ENCODE results near the gene SULT2A1. TPM values are rescaled to one million over a fixed set of nuclear protein-coding genes. Genes with fewer than 3 reads are reported as not detected.

SULT2A1 gene
- total RNA-seq, 1 donor from 2014 or later: not detected

DNA sequence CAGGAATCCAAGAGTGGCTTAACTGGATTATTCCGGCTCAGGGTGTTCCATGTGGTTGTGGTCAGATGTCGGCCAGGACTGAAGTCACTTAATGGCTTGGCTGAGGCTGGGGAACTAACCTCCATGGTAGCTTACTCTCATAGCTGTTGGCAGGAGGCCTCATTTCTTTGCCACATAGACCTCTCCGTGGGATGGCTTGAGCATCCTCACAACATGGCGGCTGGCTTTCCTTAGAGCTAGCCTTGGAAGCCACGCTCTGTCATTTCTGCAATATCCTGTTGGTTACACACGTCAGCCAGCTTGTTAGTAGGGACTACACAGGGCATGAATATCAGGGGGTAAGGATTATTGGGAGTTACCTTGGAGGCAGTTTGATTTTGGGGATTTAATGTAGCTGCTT lies 59.3 kb downstream of the SULT2A1 start:
- Histone ChIP-seq H3K4me3 (no peak overlapping the region), H3K4me1 (no peaks in the 10 kb centered on the region), H3K9me3 (no peaks in the 10 kb centered on the region), H3K36me3 (no peaks in the 10 kb centered on the region), H3K27ac (no peak overlapping the region), H3K27me3 (peaks cover 7% of the 10 kb centered on the region)
- no peak for ATAC-seq
- intact Hi-C loops (cut with DNase I): no loop called here
- no peak for DNase-seq
- TF ChIP-seq CTCF (IDR thresholded peaks at IDR 0.05): no peak

DNA sequence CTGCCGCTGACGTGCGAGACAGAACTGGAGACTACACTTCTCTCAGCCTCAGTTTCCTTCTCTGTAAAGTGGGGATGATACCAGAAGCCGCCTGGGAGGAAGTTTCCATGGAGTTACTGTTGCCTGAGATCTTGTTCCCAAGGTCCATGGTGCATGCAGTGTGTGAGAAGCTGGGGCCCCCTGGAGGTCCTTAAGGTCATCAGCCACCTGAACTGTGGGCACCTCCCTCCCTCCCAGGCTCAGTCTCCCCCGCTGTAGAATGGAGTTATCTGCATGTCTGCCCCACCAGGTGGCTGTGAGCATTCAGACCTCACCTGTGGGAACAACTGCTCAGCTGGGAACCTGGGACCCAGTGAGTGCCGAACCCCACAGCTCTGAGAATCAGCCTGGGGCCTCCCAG lies 61.7 kb downstream of the SULT2A1 start:
- peaks cover 16% of the 10 kb centered on the region for H3K27me3 ChIP-seq
- DNase-seq: no peak

DNA sequence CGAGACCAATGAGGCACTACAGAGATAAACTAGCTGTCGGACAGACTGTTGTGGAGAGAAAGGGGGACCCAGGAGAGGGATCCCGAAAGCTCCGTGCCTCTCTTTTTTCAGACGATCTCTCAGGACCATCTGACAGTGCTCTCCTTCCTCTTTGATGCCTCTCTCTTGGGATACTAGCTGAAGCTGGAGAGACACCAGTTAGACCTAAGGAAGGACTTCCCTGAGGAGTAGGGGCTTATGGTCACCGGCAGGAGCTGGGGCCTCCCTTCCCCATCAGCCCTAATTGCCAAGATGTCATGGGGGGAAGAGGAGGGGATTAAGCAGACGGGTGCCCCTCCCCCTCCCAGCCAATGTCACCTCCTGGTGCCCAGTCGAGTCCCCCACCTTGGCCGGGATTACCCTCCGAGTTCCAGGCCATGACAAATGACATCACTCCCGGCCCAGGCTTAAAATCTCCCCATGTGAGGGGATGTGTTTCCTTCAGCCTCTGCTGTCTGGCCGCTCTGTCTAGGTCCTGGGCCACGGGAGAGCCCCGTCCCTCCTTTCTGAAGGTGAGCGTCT lies 64.6 kb downstream of the SULT2A1 start, which contains the start of gene CRX:
Gene CRX, plus strand, starts transcription at position 478 of the 561 bp plus-strand sequence. CDS start 12,507 bp downstream, outside the sequence.
- Histone ChIP-seq H3K4me1 (no peaks in the 10 kb centered on the region), H3K36me3 (no peaks in the 10 kb centered on the region), H3K27ac (no peak within 1 kb of the TSS), H3K27me3 (peaks cover 25% of the 10 kb centered on the region), H3K4me3 (no peak within 1 kb of the TSS), H3K9me3 (no peaks in the 10 kb centered on the region)
- intact Hi-C loops (cut with DNase I): no loop called here
- ATAC-seq (no peak), DNase-seq (no peak)
- no peak for TF ChIP-seq CTCF (IDR thresholded peaks at IDR 0.05)

More for the DNA sequence above, 61.7 kb downstream of the SULT2A1 start:
- no peaks in the 10 kb centered on the region for H3K4me1 ChIP-seq
- no peaks in the 10 kb centered on the region for H3K9me3 ChIP-seq
- no peak overlapping the region for H3K27ac ChIP-seq
- intact Hi-C loops (cut with DNase I): no loop called here
- H3K36me3 ChIP-seq: no peaks in the 10 kb centered on the region
- no peak overlapping the region for H3K4me3 ChIP-seq
- no peak for ATAC-seq
- TF ChIP-seq CTCF (IDR thresholded peaks at IDR 0.05): no peak

Other genes with a start within 250 kb of the SULT2A1 start
- 210 TPM for gene EHD2, start 172.9 kb downstream of the SULT2A1 start, total RNA-seq
- 260 TPM for gene NOP53, start 140.8 kb downstream of the SULT2A1 start, total RNA-seq
- gene SELENOW, start 107.6 kb downstream of the SULT2A1 start, total RNA-seq: 262 TPM
- not detected for gene TPRX1, start 81.8 kb downstream of the SULT2A1 start, total RNA-seq
- gene CRX, start 64.4 kb downstream of the SULT2A1 start, total RNA-seq: not detected
- not detected for gene TPRX2, start 27.1 kb downstream of the SULT2A1 start, total RNA-seq
- not detected for gene BSPH1, start 105.9 kb upstream of the SULT2A1 start, total RNA-seq
- not detected for gene ELSPBP1, start 108.3 kb upstream of the SULT2A1 start, total RNA-seq
- not detected for gene CABP5, start 157.8 kb upstream of the SULT2A1 start, total RNA-seq
- 14.7 TPM for gene PLA2G4C, start 224.5 kb upstream of the SULT2A1 start, total RNA-seq

Data from upper lobe of right lung (tissue), 1 donor.